Endothelial cell of umbilical vein (primary cell): ENCODE results near the gene CRELD1. TPM values are rescaled to one million over a fixed set of nuclear protein-coding genes. Genes with fewer than 3 reads are reported as not detected.

ENCODE experiments used
- BruUV-seq: library from RNA; stranded (reverse); fragments of 400-500 nt; replicated peaks from 2 replicates; lab custom pipeline; 2021; lab: Mats Ljungman, UMichigan
- CTCF ChIA-PET: fragments of 300-600, 350-600 bp; sonication (Branson Sonifier 250); formaldehyde crosslinking; loops from one replicate; lab custom pipeline; 2021; ENCODE audit warnings: antibody characterized with exemption, inconsistent platforms; lab: Charles Lee
- POLR2A ChIA-PET: fragments of 300-600, 350-600 bp; sonication (Branson Sonifier 250); formaldehyde crosslinking; loops from one replicate; lab custom pipeline; 2021; ENCODE audit warnings: antibody characterized with exemption, inconsistent platforms; lab: Charles Lee
- DNase-seq: peaks from one replicate; pipeline ENCODE4 v3.0.0-alpha.2; 2011; ENCODE audit warnings: low read depth, low spot score
- FAIRE-seq: peaks from 2 replicates; lab custom pipeline; 2011; peaks lifted over from hg19 to GRCh38; lab: Jason Lieb, UNC
- H2AFZ ChIP-seq: 2 replicates; pipeline ENCODE4 v1.6.0; 2012; ENCODE audit warnings: low read depth, low read length, control low read depth, inconsistent platforms
- H3K27ac ChIP-seq: 2 replicates; pipeline ENCODE4 v1.5.1; 2011; ENCODE audit warnings: low read depth, mild to moderate bottlenecking, control low read depth, low read length, moderate library complexity; ENCODE audit not compliant: insufficient read depth
- H3K27me3 ChIP-seq, 2 experiments: 2 replicates each; pipeline versions ENCODE4 v1.6.0 to v1.6.1; 2011; ENCODE audit warnings: low read length in 2 of 2, mixed read lengths in 1 of 2; ENCODE audit not compliant: control insufficient read depth in 2 of 2, insufficient read depth in 2 of 2
- H3K36me3 ChIP-seq, 2 experiments: 2 replicates in 1 of 2; 3 replicates in 1 of 2; pipeline ENCODE4 v1.5.1; 2011; ENCODE audit warnings: low read length in 2 of 2, mild to moderate bottlenecking in 1 of 2, moderate library complexity in 1 of 2; ENCODE audit not compliant: control insufficient read depth in 2 of 2, insufficient read depth in 2 of 2; ENCODE audit errors: extremely low read depth in 1 of 2
- H3K4me1 ChIP-seq: 3 replicates; pipeline ENCODE4 v1.5.1; 2011; ENCODE audit warnings: mild to moderate bottlenecking, low read length; ENCODE audit not compliant: control insufficient read depth, insufficient read depth; ENCODE audit errors: extremely low read depth
- H3K4me2 ChIP-seq: 2 replicates; pipeline ENCODE4 v1.6.1; 2011; ENCODE audit warnings: low read length, control low read depth, mixed read lengths; ENCODE audit not compliant: insufficient read depth
- H3K4me3 ChIP-seq, 3 experiments: fragments of 200-600 bp in 1 of 3; sonication (generic), shearing (Covaris generic) in 1 of 3; replicated peaks in 1 of 3; 2 replicates each; pipeline ENCODE4 v1.5.1; 2011 to 2016; ENCODE audit warnings: control low read depth in 3 of 3, low read length in 3 of 3, mild to moderate bottlenecking in 2 of 3, inconsistent platforms in 1 of 3, low read depth in 1 of 3, moderate library complexity in 1 of 3; ENCODE audit not compliant: insufficient read depth in 1 of 3
- H3K79me2 ChIP-seq: 2 replicates; pipeline ENCODE4 v1.6.0; 2012; ENCODE audit warnings: low read length, inconsistent platforms; ENCODE audit not compliant: control insufficient read depth, insufficient read depth
- H3K9ac ChIP-seq: replicated peaks from 2 replicates; pipeline ENCODE3; 2011; ENCODE audit warnings: low read length, control low read depth; ENCODE audit not compliant: insufficient read depth; ENCODE audit errors: extremely low read depth
- H3K9me1 ChIP-seq: replicated peaks from 3 replicates; pipeline ENCODE4 v1.6.0; 2011; ENCODE audit warnings: mild to moderate bottlenecking, low read length; ENCODE audit not compliant: control insufficient read depth, insufficient read depth; ENCODE audit errors: extremely low read depth
- H3K9me3 ChIP-seq: replicated peaks from 2 replicates; pipeline ENCODE4 v1.5.1; 2012; ENCODE audit warnings: low read length, inconsistent platforms; ENCODE audit not compliant: control insufficient read depth, insufficient read depth
- H4K20me1 ChIP-seq: replicated peaks from 2 replicates; pipeline ENCODE3; 2011; ENCODE audit warnings: mild to moderate bottlenecking, low read length; ENCODE audit not compliant: control insufficient read depth, insufficient read depth; ENCODE audit errors: extremely low read depth
- CTCF ChIP-seq, 2 donors: IDR thresholded peaks; 1 replicate in 1 of 2; 2 replicates in 1 of 2; pipeline ENCODE4 v1.5.1; 2011; ENCODE audit warnings: low read length in 2 of 2, mild to moderate bottlenecking in 2 of 2, moderate library complexity in 2 of 2, control low read depth in 1 of 2, inconsistent platforms in 1 of 2, low read depth in 1 of 2; ENCODE audit not compliant: insufficient read depth in 1 of 2; ENCODE audit errors: extremely low read depth in 1 of 2
- EZH2 ChIP-seq: IDR thresholded peaks from 2 replicates; pipeline ENCODE4 v1.6.1; 2012; ENCODE audit warnings: borderline replicate concordance, low read depth, mild to moderate bottlenecking, moderate library complexity, low read length, inconsistent platforms; ENCODE audit not compliant: severe bottlenecking
- FOS ChIP-seq: IDR thresholded peaks from 2 replicates; pipeline ENCODE4 v1.6.1; 2011; ENCODE audit warnings: mild to moderate bottlenecking, low read length, moderate library complexity, borderline replicate concordance; ENCODE audit not compliant: insufficient read depth
- GATA2 ChIP-seq: IDR thresholded peaks from 2 replicates; pipeline ENCODE4 v1.7.0; 2011; ENCODE audit warnings: low read depth, mild to moderate bottlenecking, moderate library complexity, mixed read lengths, low read length; ENCODE audit not compliant: insufficient read length, insufficient read depth
- JUN ChIP-seq: IDR thresholded peaks from 2 replicates; pipeline ENCODE4 v1.6.1; 2011; ENCODE audit warnings: borderline replicate concordance, low read depth; ENCODE audit not compliant: insufficient read length, insufficient read depth
- MYC ChIP-seq: IDR thresholded peaks from one replicate; pipeline ENCODE4 v1.6.1; 2011; ENCODE audit warnings: mild to moderate bottlenecking, low read depth, low read length
- POLR2A ChIP-seq: IDR thresholded peaks from 2 replicates; pipeline ENCODE4 v1.6.1; 2012; ENCODE audit warnings: low read depth, mild to moderate bottlenecking, control low read depth, low read length
- POLR2AphosphoS5 ChIP-seq: IDR thresholded peaks from 2 replicates; pipeline ENCODE4 v1.6.1; 2012; ENCODE audit warnings: low read depth, mild to moderate bottlenecking, control low read depth, low read length, moderate library complexity; ENCODE audit not compliant: insufficient read depth
- dilution Hi-C: fragments of 300-500 bp; cut with MboI; formaldehyde crosslinking; loops from one replicate; pipeline ENCODE4 v1.15.0; 2019; ENCODE audit warnings: low sequenced_read_pairs; ENCODE audit not compliant: extremely low pct_ligation_motif_present
- intact Hi-C: fragments of 100-400 bp; cut with micrococcal nuclease; formaldehyde crosslinking; loops from one replicate; pipeline ENCODE4 v1.10.0; 2022
- polyA plus RNA-seq, 4 experiments: library from polyadenylated mRNA; depleted of rRNA in 3 of 4; stranded (reverse) in 3 of 4; unstranded in 1 of 4; fragments of >200 nt; gene quantifications; 2 replicates each; pipeline versions ENCODE4 v1.2.1 to v1.2.3, GENCODE V29; 2011 to 2012; ENCODE audit warnings: missing spikeins in 1 of 4
- total RNA-seq: library from RNA; stranded (reverse); gene quantifications from 2 replicates; pipeline ENCODE4 v1.2.3, GENCODE V29; 2021
- TF ChIP-seq, protein P1 (sequence below): IDR thresholded peaks from 2 replicates; pipeline ENCODE4 v1.6.1; 2011; ENCODE audit not compliant: insufficient read depth, insufficient read length

The CRELD1 gene
- total and polyA plus RNA-seq, 2 donors (not counting 3 experiments of a cell fraction or from before 2014, with no cell fraction given): 21.6 to 43.9 TPM

GRCh38 chr3:9937486-9938238 is 4.0 kb downstream of the CRELD1 start:
- Histone ChIP-seq H3K9me3 (no peaks in the 10 kb centered on the region), H3K4me3 (no peak overlapping the region), H2AFZ (no peak overlapping the region), H3K4me2 (no peak overlapping the region), H3K4me1 (peaks cover 13% of the 10 kb centered on the region), H3K9ac (no peak overlapping the region), H3K9me1 (no peaks in the 10 kb centered on the region), H3K36me3 (peaks cover 2 to 9% of the 10 kb centered on the region in 2 experiments), H3K27ac (no peak overlapping the region), H3K79me2 (no peaks in the 10 kb centered on the region), H3K27me3 (no peaks in the 10 kb centered on the region), H4K20me1 (no peaks in the 10 kb centered on the region)
- no peak for FAIRE-seq
- TF ChIP-seq FOS (no peak), EZH2 (no peak), POLR2A (no peak), POLR2AphosphoS5 (no peak), CTCF (IDR thresholded peaks at IDR 0.05; ENCODE audit: extremely low read depth in 1 of 2, insufficient read depth in 1 of 2, low read depth in 1 of 2, low read length in 2 of 2) (no peak), GATA2 (no peak), JUN (no peak), MYC (no peak)
- TF ChIP-seq, protein P1, sequence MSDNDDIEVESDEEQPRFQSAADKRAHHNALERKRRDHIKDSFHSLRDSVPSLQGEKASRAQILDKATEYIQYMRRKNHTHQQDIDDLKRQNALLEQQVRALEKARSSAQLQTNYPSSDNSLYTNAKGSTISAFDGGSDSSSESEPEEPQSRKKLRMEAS: no peak
- no peak for DNase-seq
- CTCF ChIA-PET: interaction anchor here (1.1 kb wide), 1 partner anchor 9 kb away, joined by 5 read pairs; no protein-coding TSS in a partner anchor
- POLR2A ChIA-PET: no interaction called here
- no TSS peak for BruUV-seq
- intact Hi-C loops: loop anchor here (10.0 kb wide), 2 partner anchors 433 to 797 kb away; no protein-coding TSS in a partner anchor
- dilution Hi-C loops: no loop called here
